ENCODE data around the gene DDX54. TPM values are rescaled to one million over a fixed set of nuclear protein-coding genes. Genes with fewer than 3 reads are reported as not detected.

The DDX54 gene
- total RNA-seq, 6 experiments from 2014 or later: 60.1 to 71.0 (median 61.9) TPM

DNA sequence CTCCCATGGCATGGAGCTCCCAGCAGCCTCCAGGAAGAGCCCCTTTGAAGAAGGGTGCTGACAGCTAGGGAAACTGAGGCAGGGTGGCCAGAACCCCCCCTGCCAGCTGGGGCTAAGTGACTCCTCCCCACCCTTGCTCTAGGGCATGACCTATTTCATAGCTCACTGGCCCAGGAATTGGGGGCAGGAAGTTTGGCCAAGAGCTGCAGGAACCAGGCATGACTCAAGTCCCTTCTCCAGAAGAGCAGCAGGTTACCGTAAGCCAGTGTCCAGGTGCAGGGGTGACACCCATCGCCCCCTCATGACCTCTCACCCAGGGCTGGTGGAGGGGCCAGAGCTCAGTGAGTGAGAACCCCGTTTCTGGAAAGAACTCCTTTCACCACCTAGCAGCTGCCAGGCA, 51.6 kb downstream of the DDX54 start:
- TF ChIP-seq, protein P1, sequence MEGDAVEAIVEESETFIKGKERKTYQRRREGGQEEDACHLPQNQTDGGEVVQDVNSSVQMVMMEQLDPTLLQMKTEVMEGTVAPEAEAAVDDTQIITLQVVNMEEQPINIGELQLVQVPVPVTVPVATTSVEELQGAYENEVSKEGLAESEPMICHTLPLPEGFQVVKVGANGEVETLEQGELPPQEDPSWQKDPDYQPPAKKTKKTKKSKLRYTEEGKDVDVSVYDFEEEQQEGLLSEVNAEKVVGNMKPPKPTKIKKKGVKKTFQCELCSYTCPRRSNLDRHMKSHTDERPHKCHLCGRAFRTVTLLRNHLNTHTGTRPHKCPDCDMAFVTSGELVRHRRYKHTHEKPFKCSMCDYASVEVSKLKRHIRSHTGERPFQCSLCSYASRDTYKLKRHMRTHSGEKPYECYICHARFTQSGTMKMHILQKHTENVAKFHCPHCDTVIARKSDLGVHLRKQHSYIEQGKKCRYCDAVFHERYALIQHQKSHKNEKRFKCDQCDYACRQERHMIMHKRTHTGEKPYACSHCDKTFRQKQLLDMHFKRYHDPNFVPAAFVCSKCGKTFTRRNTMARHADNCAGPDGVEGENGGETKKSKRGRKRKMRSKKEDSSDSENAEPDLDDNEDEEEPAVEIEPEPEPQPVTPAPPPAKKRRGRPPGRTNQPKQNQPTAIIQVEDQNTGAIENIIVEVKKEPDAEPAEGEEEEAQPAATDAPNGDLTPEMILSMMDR (IDR thresholded peaks at IDR 0.05): no peak

DNA sequence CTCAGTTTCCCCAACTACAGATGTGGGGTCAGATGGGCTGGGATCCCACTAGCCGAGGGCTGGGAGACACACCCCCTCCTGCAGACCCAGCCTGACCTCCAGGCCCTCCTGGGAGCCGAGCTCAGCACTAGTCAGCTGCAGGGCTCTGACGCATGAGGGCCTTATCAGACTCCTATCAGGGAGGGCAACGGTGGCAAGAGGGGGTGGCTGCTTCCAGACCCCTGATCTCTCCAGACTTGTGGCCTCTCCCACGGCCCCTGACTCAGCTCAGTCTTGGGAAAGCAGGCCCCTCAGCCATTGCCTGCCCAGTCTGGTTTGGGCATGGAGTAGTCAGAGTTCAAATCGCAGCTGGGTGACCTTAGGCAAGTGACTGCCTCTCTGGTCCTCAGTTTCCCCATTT, 52.2 kb downstream of the DDX54 start:
- no peaks in the 10 kb centered on the region for H3K36me3 Mint-ChIP-seq (ENCODE audit: low read depth)
- no peak overlapping the region for H3K27ac Mint-ChIP-seq
- no peaks in the 10 kb centered on the region for H3K9me3 Mint-ChIP-seq
- H3K4me3 Mint-ChIP-seq: no peak overlapping the region
- peaks cover 29% of the 10 kb centered on the region for H3K27me3 Mint-ChIP-seq (ENCODE audit: insufficient read depth)
- TF ChIP-seq, protein P1 (IDR thresholded peaks at IDR 0.05): no peak
- no peaks in the 10 kb centered on the region for H3K4me1 Mint-ChIP-seq (ENCODE audit: low read depth)
- DNase-seq: no peak

More for the DNA sequence above, 51.6 kb downstream of the DDX54 start:
- H3K27me3 Mint-ChIP-seq (ENCODE audit: insufficient read depth): peaks cover 28% of the 10 kb centered on the region
- no peak overlapping the region for H3K27ac Mint-ChIP-seq
- H3K4me3 Mint-ChIP-seq: no peak overlapping the region
- H3K9me3 Mint-ChIP-seq: no peaks in the 10 kb centered on the region
- no peak for DNase-seq
- no peaks in the 10 kb centered on the region for H3K4me1 Mint-ChIP-seq (ENCODE audit: low read depth)
- H3K36me3 Mint-ChIP-seq (ENCODE audit: low read depth): no peaks in the 10 kb centered on the region

DNA sequence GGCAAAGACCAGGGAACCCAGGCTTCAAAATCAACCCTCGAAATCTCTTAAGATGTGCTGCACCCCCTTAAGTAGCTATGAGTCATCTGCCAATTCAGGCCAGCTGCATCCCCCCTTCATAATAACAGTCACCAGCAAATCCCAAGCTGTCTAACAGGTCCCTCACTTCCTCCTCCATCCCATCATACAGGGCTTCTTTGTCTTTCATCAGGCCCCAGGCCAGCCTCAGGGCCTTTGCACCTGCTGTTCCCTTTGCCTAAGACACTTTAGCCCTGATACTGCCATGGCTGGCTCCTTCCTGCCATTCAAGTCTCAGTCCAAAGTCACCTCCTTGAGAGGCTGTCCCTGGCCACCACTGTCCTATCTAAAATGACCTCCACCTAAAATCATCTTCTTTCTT, 53.7 kb downstream of the DDX54 start:
- peaks cover 25% of the 10 kb centered on the region for H3K27me3 Mint-ChIP-seq (ENCODE audit: insufficient read depth)
- no peak overlapping the region for H3K4me3 Mint-ChIP-seq
- no peak overlapping the region for H3K27ac Mint-ChIP-seq
- DNase-seq: no peak
- H3K9me3 Mint-ChIP-seq: no peaks in the 10 kb centered on the region
- H3K36me3 Mint-ChIP-seq (ENCODE audit: low read depth): no peaks in the 10 kb centered on the region
- TF ChIP-seq, protein P1 (IDR thresholded peaks at IDR 0.05): no peak
- H3K4me1 Mint-ChIP-seq (ENCODE audit: low read depth): no peaks in the 10 kb centered on the region

DNA sequence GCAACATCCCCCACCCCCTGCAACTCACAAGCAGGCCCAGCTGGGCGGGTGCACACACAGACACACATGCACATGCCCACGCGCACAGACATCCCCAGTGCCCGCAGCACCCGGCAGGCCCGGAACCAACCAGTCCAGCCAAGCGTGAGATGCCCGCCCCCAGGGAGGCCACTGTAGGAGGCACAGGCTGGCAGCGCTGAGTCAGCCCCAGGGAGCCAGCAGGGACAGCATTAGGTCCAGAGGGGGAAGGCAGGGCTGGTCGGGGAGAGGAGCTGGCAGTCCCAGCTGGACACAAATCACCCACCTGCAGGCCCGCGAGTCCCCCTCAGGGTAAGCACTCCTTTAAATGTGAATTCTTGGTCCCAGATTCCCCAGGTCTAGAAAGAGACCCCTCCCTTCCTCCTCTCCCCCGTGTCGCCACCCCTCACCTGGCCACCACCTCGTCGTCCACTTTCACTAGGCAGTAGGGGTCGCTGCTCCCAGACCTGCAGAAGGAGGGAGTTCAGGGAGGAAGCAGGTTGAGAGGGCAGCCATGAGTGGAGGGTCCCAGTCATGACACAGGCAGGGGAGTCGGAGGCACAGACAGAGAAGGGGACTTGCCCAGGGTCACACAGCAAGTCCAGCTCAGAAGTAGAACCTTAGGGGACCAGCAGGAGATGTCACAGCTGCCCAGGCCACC, 54.7 kb downstream of the DDX54 start:
- H3K27me3 Mint-ChIP-seq (ENCODE audit: insufficient read depth): peaks cover 22% of the 10 kb centered on the region
- H3K4me1 Mint-ChIP-seq (ENCODE audit: low read depth): no peaks in the 10 kb centered on the region
- no peak for DNase-seq
- no peak overlapping the region for H3K4me3 Mint-ChIP-seq
- H3K9me3 Mint-ChIP-seq: no peaks in the 10 kb centered on the region
- H3K27ac Mint-ChIP-seq: no peak overlapping the region
- TF ChIP-seq, protein P1 (IDR thresholded peaks at IDR 0.05): peak; percentile 42
- no peaks in the 10 kb centered on the region for H3K36me3 Mint-ChIP-seq (ENCODE audit: low read depth)

DNA sequence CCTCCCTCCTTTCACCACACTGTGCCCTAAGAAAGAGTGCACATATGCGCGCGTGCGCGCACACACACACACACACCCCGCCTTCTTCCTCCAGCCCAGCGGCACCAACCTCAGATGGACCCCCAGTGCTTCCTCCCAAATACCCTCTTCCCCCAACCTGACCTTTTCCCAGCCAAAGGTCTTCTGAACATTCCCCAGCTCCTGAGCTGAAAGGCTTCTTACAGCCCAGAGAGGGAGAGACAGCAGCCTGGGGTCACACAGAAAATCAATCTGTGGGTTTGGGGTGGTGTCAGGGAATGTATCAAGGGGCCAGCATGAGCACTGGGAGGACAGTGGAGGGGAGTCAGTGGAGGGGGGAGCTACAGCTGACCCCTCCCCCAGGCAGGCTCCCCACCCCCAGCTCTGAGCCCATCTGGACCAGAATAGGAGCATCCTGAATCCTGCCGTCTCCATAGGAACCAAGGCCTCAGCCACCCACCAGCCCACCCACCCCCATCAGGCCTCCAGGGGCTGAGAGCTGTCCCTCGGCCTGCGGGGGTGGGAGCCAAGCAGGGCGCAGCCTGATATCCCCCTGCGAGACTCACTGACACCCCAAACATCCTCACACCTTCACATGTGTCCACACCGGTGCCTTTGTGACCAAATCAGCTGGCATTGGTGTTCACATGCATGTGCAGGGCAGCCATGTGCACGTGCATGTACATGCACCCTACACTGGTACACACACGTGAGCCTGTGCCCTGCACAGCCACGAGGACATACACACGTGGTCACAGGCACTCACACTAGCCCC, 55.4 kb downstream of the DDX54 start:
- TF ChIP-seq, protein P1 (IDR thresholded peaks at IDR 0.05): no peak
- H3K4me3 Mint-ChIP-seq: no peak overlapping the region
- H3K27me3 Mint-ChIP-seq (ENCODE audit: insufficient read depth): peaks cover 20% of the 10 kb centered on the region
- H3K27ac Mint-ChIP-seq: no peak overlapping the region
- no peaks in the 10 kb centered on the region for H3K4me1 Mint-ChIP-seq (ENCODE audit: low read depth)
- H3K9me3 Mint-ChIP-seq: no peaks in the 10 kb centered on the region
- no peaks in the 10 kb centered on the region for H3K36me3 Mint-ChIP-seq (ENCODE audit: low read depth)
- DNase-seq: no peak

All from HFFc6 (cell line).